ENCODE results near the gene FURIN. TPM values are rescaled to one million over a fixed set of nuclear protein-coding genes. Genes with fewer than 3 reads are reported as not detected.
"Not testable (repeated sequence)": the region's sequence is repeated elsewhere in the genome, so short reads cannot be mapped to it uniquely, and the experiment has no call there.

The FURIN gene
- polyA plus RNA-seq, 4 donors = 44.0 to 58.8 (median 51.6) TPM

DNA sequence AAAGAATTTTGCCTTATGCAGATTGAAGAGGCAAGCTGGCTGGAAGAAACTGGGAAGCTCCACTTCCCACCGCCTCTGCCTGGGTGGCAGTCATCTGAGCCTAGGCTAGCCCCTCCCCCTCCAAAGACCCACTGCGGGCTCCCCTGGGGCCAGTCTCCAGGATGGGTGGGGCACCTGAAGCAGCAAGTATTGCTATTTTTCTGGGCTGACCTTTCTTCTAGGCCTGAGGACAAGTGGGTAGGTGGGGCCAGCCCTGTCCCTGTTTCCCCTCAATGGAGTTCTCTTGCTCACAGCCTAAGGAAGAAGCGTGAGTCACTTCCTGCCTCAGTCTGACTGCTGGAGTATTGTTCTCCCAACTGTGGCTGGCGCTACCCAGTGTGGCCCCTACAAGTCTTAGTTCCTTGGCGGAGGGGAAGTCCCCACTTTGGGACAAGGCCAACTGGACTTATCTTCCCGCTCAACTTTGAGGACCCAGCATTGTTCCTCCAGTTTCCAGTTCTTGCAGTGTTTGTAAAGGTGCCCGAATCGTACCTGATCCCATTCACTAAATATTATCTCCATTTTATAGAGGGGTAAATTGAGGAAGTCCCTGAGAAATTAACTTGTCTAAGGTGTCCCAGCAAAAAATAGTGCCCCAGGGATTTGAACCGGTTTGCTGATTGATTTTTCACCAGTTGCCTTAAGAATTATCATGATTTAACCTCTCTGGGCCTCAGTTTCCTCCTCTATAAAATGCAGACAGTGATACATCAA is 1.4 kb downstream of the FURIN start:
- no peak for DNase-seq (ENCODE audit: low read depth in 4 of 4, low spot score in 2 of 4)

DNA sequence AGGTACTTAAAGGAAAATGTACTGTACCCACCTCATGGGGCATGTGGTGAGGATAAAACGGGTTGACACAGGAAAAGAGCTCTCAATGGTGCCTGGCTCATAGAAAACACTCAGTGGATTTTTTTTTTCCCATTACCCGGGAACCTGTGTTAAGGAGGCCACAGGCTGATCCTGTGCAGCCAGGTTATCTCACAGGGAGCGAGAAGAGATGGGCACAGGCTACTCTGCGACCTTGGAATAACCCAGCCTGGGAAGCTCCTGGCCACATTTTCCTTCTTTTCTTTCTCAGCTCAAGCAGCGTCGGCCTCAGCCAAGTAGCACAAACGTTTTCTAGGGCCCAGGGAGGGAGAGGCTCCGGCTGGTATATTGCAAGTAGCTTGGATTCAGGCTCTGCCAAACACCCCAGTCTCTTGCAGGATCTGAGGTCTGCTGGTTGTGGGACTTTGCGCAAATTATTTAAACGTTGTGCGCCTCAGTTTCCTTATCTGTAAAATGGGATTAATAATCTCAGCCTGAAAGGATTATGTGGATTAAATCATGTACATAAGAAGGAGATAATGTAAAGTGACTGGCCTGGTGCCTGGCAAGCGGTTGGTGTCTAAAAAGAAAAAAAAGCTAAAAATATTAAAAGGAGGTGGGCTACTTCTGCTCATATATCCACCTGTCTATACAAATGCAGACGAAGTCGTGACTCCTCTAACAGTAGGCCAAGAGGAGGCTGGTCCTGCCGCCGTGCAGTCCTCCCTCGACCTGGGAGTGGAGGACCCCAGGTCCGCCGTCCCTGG is 2.2 kb downstream of the FURIN start:
- no peak for DNase-seq (ENCODE audit: low read depth in 4 of 4, low spot score in 2 of 4)

DNA sequence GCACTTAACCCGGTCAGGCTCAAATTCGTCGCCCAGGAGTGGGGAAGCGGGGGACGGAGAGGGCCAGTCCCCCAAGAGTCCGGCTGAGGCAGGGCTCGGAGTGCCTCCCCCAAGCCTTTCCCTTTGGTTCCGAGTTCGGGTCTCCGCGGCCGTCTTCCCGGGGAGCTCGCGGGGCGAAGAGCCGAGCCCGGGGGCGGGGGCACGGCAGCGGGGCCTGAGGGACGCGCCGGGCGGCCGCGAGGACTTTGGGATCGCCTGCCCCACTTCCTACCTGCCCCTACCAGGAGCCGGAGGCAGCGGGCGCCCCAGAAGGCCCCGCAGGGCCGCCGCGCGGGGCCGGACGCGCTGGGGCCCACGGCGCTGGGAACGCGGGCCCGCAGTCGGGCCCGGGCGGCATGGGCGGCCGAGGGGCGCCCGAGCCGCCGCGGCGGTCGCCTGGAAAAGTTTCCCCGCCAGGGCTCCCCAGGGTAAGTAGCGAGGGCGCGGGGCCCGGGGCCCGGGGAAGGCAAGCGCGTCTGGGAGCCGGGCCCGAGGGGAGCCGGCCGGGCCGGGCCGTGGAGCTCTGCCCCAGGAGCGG is 2.8 kb downstream of the FURIN start:
- no peak for DNase-seq (ENCODE audit: low read depth in 4 of 4, low spot score in 2 of 4)

DNA sequence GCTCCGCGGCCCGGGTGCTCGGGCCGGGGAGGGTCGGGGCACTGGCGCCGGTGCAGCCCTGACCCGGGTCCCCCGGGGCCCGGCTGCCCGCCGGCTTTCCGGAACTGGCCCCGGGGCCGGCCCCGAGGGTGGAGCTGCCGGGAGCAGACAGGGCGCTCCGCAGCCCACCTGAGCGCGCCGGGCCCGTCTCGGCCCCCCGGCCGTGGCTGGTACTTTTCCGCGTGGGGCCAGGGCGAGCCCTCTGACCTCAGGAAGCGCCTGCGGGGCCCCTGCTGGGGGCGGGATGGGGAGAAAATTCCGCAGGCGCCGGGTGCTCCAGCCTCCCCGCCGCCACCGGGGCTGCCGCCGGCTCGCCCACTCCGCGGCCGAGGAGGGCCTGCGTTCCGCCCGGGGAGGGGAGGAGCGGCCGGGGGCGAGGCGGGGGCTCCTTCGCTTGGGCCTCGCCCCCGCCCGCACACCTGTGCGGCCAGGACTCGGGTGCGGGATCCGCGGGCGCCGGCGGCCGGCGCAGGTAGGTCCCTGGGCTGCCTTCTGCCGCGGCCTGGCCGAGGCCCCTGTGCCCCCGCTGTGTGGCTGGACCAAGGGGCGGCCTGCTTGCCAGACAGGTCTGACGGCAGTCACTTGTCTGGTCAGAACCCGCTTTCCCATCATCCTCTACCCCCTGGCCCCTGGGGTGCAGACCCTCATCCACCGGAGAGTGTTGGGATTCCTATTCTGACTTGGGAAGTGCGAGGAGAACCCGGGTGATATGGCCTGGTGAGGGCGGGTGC is 3.5 kb downstream of the FURIN start:
- no peak for DNase-seq (ENCODE audit: low read depth in 4 of 4, low spot score in 2 of 4)

DNA sequence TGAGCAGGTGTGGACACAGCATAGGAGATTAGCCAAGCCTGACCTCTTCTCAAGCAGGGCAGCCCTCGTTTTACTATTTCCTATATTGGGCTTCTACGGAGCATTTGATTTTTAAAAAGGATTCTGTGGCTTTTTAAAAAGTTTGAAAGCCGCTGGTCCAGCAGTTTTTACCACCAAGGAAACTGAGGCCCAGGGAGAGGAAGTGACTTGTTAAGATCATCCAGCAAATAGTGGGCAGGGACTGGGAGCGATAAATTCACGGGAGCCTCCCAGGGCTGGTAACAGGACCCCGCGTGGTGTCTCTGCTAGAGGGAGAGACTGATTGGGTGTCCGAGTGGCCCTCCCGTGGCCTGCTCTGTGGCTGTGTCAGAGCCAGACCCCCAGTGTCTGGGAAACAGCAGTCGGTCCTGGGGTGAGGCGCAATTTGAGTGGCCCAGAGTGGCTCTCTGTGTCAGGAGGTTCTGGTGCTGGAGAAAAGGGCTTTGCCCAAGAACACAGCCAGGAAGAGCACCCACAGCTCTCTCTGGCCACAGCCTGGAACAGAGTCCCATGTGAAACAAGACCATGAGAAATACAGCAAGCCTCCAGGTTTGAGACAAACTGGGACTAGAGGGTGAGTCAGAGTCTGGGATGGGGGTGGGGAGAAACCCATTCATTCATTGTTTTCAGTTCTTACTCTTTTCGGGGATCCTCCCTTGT is 4.2 kb downstream of the FURIN start:
- DNase-seq (ENCODE audit: low read depth in 4 of 4, low spot score in 2 of 4) = no peak

DNA sequence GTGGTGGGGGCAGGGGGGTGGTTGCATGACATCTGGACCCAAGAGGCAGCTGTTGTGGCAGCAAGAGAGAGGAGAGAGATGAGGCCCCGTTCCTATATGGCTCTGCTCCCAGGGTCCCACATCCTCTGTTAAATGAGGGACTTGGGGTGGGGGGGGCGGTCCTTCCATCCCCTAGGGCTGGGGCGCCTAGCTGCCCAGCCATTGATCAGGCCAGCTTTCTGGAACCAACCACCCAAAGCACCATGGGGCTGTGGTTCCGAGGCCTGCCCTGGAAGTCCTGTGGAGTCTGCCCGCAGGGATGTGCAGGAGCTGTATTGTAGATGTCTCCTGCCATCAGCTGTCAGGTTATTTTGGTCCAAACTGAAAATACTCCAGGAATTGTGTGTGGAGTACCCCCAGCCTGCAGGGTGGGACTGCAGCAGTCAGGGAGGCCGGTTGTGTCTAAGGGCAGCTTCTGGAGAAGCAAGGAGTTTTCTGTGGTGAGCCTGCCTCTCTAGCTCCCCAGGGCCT is 5.2 kb downstream of the FURIN start:
- DNase-seq (ENCODE audit: low read depth in 4 of 4, low spot score in 2 of 4) = no peak

DNA sequence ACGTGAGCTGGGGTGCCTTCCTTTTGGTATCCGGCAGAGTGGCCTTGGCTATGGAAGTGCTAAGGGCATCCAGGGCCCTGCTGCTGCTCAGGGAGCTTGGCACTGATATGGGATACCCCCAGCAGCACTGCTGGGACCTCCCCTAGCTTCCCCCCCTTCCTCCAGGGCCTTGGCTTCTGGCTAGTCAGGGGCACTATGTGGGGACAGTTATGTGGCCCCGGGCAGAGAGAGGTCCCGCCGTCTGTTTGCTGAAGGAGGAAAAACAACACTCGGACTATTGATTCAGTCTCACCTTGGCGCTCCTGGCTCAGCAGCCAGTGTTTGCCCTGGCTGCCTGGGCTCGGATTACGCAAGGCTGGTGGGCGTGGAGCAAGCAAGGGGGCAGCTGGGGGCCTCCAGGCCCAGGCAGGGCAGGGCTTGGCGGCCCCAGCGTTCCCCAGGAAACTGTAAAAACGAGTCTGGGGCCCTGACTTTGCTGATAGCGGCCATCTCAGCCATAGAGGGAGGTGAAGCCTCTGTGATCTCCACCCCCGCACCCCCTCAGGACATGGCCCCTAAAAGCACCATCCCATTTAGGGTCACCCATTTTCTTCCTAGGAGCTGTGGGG is 5.7 kb downstream of the FURIN start:
- no peak for DNase-seq (ENCODE audit: low read depth in 4 of 4, low spot score in 2 of 4)

DNA sequence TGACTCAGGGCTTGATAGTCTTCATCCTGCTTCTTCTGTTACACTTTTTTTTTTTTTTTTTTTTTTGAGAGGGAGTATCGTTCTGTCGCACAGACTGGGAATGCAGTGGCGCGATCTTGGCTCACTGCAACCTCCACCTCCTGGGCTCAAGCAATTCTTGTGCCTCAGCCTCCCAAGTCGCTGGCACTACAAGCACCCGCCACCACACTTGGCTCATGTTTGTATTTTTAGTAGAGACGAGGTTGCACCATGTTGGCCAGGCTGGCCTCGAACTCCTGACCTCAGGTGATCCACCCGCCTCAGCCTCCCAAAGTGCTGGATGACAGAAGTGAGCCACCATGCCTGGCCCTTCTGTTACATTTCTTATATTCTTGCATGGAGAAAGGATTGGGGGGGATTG is 6.6 kb downstream of the FURIN start:
- not testable (repeated sequence) for DNase-seq (ENCODE audit: low read depth in 4 of 4, low spot score in 2 of 4)

DNA sequence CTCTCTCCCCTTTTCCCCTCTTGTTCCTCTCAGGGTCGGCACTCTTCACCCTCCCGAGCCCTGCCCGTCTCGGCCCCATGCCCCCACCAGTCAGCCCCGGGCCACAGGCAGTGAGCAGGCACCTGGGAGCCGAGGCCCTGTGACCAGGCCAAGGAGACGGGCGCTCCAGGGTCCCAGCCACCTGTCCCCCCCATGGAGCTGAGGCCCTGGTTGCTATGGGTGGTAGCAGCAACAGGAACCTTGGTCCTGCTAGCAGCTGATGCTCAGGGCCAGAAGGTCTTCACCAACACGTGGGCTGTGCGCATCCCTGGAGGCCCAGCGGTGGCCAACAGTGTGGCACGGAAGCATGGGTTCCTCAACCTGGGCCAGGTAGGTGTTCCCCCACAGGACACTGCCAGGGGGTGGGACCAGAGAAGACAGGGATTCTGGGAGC is 7.2 kb downstream of the FURIN start:
- no peak for DNase-seq (ENCODE audit: low read depth in 4 of 4, low spot score in 2 of 4)

DNA sequence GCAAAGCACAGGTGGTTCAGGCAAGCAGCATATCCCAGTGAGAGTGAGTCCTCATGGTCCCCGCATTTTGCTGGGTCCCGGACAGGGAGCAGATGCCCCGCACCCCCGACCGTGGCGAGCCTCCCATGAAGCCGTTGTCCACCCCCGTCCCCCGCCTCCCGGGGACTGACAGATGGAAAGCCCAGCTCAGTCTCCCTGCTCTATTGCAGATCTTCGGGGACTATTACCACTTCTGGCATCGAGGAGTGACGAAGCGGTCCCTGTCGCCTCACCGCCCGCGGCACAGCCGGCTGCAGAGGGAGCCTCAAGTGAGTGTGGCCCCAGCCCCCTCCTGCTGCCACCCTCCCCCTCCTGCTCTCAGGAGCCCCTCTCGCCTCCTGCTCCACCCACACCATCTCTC is 7.7 kb downstream of the FURIN start:
- DNase-seq (ENCODE audit: low read depth in 4 of 4, low spot score in 2 of 4) = no peak

DNA sequence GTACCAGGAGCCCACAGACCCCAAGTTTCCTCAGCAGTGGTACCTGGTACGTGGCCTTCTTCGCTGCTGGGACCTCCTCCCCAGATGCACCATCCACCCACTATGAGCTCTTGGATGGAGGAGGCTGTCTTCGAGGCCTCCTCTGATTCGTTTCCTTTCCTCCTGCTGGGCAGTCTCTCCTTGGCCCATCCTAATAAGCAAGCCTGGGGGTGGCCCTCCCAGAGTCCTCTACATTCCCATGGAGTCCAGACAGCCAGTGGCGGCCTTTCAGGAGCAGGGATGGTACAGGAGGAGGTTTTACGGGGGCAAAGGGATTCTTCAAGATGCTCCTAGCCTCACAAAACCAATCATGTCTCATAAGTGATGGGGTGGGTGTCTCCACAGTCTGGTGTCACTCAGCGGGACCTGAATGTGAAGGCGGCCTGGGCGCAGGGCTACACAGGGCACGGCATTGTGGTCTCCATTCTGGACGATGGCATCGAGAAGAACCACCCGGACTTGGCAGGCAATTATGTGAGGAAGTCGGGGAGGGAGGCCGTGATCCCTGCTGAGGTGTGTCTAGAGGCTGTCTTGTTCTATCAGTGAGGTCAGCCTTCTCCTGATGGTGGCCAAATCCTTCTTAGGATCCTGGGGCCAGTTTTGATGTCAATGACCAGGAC is 8.3 kb downstream of the FURIN start:
- DNase-seq (ENCODE audit: low read depth in 4 of 4, low spot score in 2 of 4) = no peak

DNA sequence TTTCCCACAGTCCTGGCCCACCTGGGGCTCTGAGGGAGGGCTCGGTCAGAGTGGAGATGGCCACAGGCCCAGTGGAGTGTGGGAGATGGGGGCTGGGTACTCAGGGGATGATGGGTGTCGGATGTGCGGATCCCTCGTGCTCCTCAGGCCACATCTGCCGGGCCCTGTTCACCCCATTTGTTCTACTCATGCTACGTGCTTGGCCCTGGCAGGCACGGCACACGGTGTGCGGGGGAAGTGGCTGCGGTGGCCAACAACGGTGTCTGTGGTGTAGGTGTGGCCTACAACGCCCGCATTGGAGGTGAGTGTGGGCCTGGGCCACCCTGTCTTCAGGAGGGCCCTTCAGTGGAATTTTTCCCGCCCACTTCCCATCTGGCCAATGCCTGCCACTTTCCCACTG is 8.9 kb downstream of the FURIN start:
- DNase-seq (ENCODE audit: low read depth in 4 of 4, low spot score in 2 of 4) = no peak

DNA sequence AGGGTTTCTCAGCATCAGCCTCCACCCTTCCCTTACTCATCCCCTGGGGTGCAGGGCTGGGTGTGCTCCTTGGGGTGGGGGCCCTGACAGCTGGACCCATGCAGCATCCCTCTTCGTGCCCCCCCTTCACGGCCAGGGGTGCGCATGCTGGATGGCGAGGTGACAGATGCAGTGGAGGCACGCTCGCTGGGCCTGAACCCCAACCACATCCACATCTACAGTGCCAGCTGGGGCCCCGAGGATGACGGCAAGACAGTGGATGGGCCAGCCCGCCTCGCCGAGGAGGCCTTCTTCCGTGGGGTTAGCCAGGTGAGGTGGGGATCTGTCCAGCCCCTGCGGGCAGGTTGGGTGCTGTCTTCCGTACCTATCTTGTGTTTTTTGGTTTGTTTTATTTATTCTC is 9.6 kb downstream of the FURIN start:
- no peak for DNase-seq (ENCODE audit: low read depth in 4 of 4, low spot score in 2 of 4)

DNA sequence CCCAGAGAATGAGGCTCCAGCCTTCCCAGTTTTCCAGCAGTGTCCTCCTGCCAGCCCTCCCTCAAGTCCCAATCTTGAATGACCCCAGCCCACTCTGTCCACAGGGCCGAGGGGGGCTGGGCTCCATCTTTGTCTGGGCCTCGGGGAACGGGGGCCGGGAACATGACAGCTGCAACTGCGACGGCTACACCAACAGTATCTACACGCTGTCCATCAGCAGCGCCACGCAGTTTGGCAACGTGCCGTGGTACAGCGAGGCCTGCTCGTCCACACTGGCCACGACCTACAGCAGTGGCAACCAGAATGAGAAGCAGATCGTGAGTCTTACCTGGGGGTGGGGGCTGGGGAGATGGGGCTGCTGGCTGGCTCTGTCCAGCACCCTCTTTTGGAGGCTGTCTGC is 10.3 kb downstream of the FURIN start:
- DNase-seq (ENCODE audit: low read depth in 4 of 4, low spot score in 2 of 4) = no peak

DNA sequence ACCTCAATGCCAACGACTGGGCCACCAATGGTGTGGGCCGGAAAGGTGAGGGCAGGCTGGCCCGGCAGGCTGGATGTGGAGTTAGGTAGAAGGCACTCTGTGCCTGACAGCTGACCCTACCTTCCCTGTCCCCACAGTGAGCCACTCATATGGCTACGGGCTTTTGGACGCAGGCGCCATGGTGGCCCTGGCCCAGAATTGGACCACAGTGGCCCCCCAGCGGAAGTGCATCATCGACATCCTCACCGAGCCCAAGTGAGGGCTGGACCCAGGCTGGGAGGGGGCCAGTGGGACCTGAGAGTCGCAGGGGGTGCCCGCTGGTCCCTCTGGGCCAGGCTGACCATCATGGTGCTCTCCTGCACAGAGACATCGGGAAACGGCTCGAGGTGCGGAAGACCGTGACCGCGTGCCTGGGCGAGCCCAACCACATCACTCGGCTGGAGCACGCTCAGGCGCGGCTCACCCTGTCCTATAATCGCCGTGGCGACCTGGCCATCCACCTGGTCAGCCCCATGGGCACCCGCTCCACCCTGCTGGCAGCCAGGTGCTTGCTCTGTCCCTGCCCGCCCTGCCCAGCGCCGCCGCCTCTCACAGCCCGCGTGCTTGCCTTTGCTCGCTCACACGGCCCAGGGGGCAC is 11.5 kb downstream of the FURIN start:
- DNase-seq (ENCODE audit: low read depth in 4 of 4, low spot score in 2 of 4) = no peak

DNA sequence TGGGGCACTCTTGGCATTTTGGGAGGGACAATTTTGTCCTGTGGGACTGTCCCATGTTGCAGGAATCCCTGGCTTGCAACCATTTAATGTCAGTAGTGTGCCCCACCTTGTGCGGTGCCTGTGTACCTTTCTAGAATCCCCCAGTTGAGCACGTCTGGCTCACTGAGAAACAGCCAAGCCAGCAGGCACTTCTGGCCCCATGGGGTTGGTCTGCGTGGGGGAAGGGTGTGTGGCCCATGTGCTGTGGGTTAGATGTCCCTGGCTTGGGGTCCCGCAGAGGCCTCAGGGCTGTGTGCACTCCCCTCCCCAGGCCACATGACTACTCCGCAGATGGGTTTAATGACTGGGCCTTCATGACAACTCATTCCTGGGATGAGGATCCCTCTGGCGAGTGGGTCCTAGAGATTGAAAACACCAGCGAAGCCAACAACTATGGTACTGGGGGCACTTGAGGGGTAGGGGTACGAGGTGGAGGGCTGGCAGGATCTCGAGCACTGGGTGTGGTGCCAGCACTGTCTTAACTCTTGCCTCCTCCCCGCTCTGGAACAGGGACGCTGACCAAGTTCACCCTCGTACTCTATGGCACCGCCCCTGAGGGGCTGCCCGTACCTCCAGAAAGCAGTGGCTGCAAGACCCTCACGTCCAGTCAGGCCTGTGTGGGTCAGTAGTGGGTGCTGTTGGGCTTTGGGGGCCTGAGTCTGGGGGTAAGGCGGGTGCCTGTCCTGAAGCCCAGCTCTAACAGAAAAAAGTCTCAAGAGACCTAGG is 12.2 kb downstream of the FURIN start:
- DNase-seq (ENCODE audit: low read depth in 4 of 4, low spot score in 2 of 4) = no peak

DNA sequence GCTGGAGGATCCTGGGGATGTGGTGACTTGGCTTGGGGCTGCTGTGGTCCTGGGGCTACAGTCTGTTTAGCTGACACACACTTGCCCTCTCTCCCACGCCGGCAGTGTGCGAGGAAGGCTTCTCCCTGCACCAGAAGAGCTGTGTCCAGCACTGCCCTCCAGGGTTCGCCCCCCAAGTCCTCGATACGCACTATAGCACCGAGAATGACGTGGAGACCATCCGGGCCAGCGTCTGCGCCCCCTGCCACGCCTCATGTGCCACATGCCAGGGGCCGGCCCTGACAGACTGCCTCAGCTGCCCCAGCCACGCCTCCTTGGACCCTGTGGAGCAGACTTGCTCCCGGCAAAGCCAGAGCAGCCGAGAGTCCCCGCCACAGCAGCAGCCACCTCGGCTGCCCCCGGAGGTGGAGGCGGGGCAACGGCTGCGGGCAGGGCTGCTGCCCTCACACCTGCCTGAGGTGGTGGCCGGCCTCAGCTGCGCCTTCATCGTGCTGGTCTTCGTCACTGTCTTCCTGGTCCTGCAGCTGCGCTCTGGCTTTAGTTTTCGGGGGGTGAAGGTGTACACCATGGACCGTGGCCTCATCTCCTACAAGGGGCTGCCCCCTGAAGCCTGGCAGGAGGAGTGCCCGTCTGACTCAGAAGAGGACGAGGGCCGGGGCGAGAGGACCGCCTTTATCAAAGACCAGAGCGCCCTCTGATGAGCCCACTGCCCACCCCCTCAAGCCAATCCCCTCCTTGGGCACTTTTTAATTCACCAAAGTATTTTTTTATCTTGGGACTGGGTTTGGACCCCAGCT is 13.0 kb downstream of the FURIN start:
- no peak for DNase-seq (ENCODE audit: low read depth in 4 of 4, low spot score in 2 of 4)

Measured in left renal cortex interstitium (tissue), 4 donors.